Measurements from ENCODE around the gene SSBP3. TPM values are rescaled to one million over a fixed set of nuclear protein-coding genes. Genes with fewer than 3 reads are reported as not detected.

Gene SSBP3
- total and polyA plus RNA-seq, 2 donors from 2014 or later: 33.3 to 49.6 TPM

DNA sequence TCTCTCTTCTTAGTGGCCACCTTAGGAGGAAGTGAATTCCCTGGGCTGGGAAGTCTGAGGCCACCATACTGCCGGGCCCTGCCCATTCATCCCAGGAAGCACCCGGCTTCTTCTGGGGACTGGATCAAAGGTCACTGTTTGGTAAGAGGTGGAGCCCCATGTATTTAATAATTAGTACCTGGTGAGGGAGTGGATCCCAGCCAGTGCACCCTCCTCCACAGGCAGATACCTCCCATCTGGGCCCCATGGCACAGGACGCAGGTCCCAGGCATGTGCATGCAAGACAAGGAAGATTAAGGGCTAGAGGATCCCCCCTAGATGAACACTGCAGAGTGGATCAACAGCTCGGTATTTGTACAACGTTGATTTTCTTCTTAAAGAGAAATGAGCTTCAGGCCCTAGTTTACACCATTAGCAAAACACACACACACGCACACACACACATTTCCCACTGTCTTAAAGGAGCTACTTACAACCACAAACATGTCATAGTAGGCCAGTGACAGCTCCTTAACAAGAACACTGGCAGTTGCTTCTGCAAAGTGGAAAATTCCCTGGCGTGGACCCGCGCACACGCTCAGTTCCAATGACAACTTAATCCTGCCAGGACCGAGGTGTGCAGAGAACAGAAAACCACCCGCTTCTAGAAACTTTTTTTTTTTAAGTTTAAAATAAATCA lies 115.5 kb downstream of the SSBP3 start:
- DNase-seq (peak in 2 of 5 donors; percentile 45 to 56), FAIRE-seq (no peak)
- Histone ChIP-seq H3K27ac (ENCODE audit: low read depth in 2 of 2, low read length in 2 of 2) (peak overlapping the region; percentile 0 to 68), H3K9me3 (ENCODE audit: control insufficient read depth in 2 of 3, insufficient read depth in 1 of 3, low read length in 3 of 3) (no peaks in the 10 kb centered on the region), H3K36me3 (ENCODE audit: control insufficient read depth in 2 of 3, insufficient read depth in 3 of 3, low read length in 3 of 3) (no peaks in the 10 kb centered on the region), H3K4me3 (ENCODE audit: low read length in 3 of 3) (no peak overlapping the region), H3K4me1 (ENCODE audit: control insufficient read depth in 2 of 3, insufficient read depth in 2 of 3, low read depth in 1 of 3, low read length in 3 of 3) (peaks cover 6 to 56% (median 41%) of the 10 kb centered on the region in 3 donors), H3K27me3 (ENCODE audit: control insufficient read depth, insufficient read depth, low read length) (no peaks in the 10 kb centered on the region), H3K9ac (ENCODE audit: low read length in 3 of 3) (peak overlapping the region in 1 of 3 donors; percentile 30)
- TF ChIP-seq CTCF (IDR thresholded peaks at IDR 0.05; ENCODE audit: borderline replicate concordance, extremely low read depth, insufficient read depth): no peak
- intact Hi-C loops (cut with DNase I): no loop called here

DNA sequence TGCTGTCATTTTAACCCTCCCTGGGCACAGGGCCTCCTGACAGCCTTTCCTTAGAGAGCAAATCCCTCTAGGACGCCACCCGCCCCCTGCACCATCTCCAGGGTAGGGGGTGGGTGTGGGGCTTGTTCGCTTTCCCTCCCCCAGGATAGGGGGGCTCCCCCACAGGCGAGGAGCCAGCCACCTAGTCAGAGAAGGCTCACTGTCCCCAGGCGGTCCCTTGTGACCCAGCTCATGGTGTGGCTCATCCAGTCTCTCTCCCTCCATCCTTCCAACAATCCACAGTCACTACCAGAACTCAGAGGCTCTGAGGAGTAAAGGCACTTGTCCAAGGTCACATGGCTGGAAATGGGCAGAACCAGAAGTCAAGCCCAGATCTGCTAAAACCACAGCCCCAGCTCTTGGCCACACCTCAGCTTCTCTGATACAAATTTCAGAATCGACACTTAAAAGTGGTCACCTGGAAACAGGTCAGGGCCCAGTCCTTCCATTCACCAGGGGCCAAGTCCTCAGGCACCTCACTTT lies 116.4 kb downstream of the SSBP3 start:
- peaks cover 6 to 52% (median 44%) of the 10 kb centered on the region in 3 donors for H3K4me1 ChIP-seq (ENCODE audit: control insufficient read depth in 2 of 3, insufficient read depth in 2 of 3, low read depth in 1 of 3, low read length in 3 of 3)
- H3K4me3 ChIP-seq (ENCODE audit: low read length in 3 of 3): no peak overlapping the region
- DNase-seq (peak in 1 of 5 donors; percentile 66), FAIRE-seq (no peak)
- no peak overlapping the region for H3K9ac ChIP-seq (ENCODE audit: low read length in 3 of 3)
- no peaks in the 10 kb centered on the region for H3K36me3 ChIP-seq (ENCODE audit: control insufficient read depth in 2 of 3, insufficient read depth in 3 of 3, low read length in 3 of 3)
- intact Hi-C loops (cut with DNase I): no loop called here
- no peaks in the 10 kb centered on the region for H3K27me3 ChIP-seq (ENCODE audit: control insufficient read depth, insufficient read depth, low read length)
- no peak for TF ChIP-seq CTCF (IDR thresholded peaks at IDR 0.05; ENCODE audit: borderline replicate concordance, extremely low read depth, insufficient read depth)
- no peaks in the 10 kb centered on the region for H3K9me3 ChIP-seq (ENCODE audit: control insufficient read depth in 2 of 3, insufficient read depth in 1 of 3, low read length in 3 of 3)
- peak overlapping the region in 1 of 2 donors; percentile 68 for H3K27ac ChIP-seq (ENCODE audit: low read depth in 2 of 2, low read length in 2 of 2)

DNA sequence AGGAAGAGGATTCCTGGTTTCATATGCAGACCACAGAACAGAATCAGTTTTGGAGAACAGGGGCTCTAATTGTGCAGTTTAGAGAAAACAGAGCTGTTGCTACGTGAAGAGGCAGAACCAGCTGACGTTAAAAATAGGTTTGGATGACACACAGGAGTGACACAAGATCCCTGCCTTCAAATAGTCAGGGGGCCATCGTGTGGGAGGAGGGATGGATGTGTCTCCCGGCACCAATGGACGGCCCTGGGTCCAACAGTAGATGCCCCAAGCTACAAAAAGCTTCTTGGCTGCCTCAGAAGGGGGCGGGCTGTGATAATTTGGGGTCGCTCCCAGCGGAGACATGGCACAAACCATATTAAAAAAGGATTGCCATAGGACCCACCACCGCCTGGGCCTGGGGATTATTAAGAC lies 118.4 kb downstream of the SSBP3 start:
- peak overlapping the region; percentile 79 to 82 for H3K27ac ChIP-seq (ENCODE audit: low read depth in 2 of 2, low read length in 2 of 2)
- FAIRE-seq (no peak), DNase-seq (peak in 2 of 5 donors; percentile 66 to 68)
- no peak for TF ChIP-seq CTCF (IDR thresholded peaks at IDR 0.05; ENCODE audit: borderline replicate concordance, extremely low read depth, insufficient read depth)
- peaks cover 6 to 50% (median 44%) of the 10 kb centered on the region in 3 donors for H3K4me1 ChIP-seq (ENCODE audit: control insufficient read depth in 2 of 3, insufficient read depth in 2 of 3, low read depth in 1 of 3, low read length in 3 of 3)
- intact Hi-C loops (cut with DNase I): no loop called here
- H3K9me3 ChIP-seq (ENCODE audit: control insufficient read depth in 2 of 3, insufficient read depth in 1 of 3, low read length in 3 of 3): no peaks in the 10 kb centered on the region
- H3K27me3 ChIP-seq (ENCODE audit: control insufficient read depth, insufficient read depth, low read length): no peaks in the 10 kb centered on the region
- peak overlapping the region in 1 of 3 donors; percentile 20 for H3K9ac ChIP-seq (ENCODE audit: low read length in 3 of 3)
- no peaks in the 10 kb centered on the region for H3K36me3 ChIP-seq (ENCODE audit: control insufficient read depth in 2 of 3, insufficient read depth in 3 of 3, low read length in 3 of 3)
- H3K4me3 ChIP-seq (ENCODE audit: low read length in 3 of 3): no peak overlapping the region
